GM18519 (cell line): ENCODE results near the gene LPP.
"Not testable (repeated sequence)": the region's sequence is repeated elsewhere in the genome, so short reads cannot be mapped to it uniquely, and the experiment has no call there.

Source experiments
- ATAC-seq: cut with Tn5 transposase; IDR thresholded peaks from one replicate; pipeline ENCODE4 v1.9.1; 2021; ENCODE audit warnings: mild to moderate bottlenecking, moderate library complexity; ENCODE audit not compliant: unreplicated experiment, low FRiP score

Gene LPP

DNA sequence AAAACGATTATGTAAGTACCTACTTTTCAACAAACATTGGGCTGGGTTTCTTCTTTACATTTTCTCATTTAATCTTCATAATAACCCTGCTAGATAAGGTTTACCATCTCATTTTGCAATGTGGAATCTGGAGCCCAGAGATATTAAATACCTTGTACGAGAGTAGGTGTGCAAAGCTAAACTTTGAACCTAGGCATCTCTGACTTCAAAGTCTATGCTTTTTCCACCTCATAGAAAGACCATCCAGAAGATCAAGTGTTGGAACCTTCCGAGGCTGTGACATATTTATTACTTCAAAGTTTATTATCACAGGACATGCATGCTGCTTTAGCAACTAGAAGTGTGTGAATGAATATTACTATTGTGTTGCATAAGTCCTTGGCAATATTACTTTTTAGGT, 520.6 kb downstream of the LPP start:
- ATAC-seq = no peak

GRCh38 chr3:188677344-188677743, 523.4 kb downstream of the LPP start:
- no peak for ATAC-seq

DNA sequence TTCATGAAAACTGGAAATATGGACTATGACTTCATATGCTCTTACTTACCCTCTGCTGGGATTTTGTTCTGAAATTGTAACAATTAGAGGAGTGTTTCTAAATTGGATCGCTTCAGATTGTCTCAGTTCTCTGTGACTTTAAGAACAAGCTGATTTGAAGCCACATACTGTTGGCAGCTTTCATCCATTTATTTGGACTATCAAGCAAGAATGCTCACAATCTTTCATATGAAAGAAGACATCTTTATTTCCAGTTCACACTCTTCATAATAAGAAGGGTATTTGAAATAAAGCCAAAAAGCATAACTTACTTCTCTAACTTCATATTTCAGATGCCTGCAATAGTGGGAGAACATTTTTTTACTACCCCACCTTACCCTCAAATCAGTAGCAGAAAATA, 526.2 kb downstream of the LPP start:
- no peak for ATAC-seq

DNA sequence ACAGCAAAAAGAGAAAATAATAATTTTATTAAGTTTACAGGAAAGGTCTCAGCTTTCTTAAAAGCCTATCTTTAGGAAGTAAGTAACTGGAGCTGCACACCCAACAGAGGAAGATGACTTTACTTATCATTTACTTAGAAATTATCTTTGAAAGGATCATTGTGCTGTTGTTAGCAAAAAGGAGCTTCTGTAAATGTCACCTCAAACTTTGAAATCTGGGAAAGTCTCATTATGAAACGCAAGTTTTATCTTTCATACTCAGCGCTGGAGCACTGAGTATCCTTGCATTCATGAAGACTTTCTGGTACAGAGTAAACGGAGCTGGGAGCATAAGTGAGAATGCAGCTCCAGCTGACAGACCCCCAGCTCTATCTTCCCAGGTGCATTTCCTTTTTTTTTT, 526.6 kb downstream of the LPP start:
- no peak for ATAC-seq

- ATAC-seq = no peak
These were observed 528.4 kb downstream of the LPP start for GRCh38 chr3:188682316-188682715.

DNA sequence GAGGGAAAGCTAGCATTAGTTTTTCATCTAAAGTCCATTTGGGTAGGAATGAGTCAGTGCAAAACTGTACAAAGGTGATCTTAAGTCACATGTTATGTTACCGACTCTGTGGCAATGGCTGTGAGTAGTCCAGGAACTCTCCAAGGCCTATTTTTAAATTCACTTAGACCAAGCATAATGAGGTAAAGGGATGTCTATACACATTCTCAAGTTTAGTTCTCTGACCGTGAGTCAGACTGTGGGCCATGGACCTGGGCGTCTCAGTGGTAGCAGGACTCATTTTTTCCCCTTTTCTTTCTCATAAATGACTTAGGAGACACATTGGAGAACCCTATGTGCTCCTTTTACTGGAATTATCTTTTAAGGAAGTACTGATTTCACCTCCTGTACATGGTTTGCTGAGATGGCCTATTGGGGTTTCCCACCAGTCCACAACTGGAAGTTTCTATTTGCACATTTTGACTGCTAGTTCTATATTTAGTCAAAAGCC, 529.1 kb downstream of the LPP start:
- peak; percentile 49 for ATAC-seq

- ATAC-seq = no peak
These were observed 530.3 kb downstream of the LPP start for GRCh38 chr3:188684276-188684675.

DNA sequence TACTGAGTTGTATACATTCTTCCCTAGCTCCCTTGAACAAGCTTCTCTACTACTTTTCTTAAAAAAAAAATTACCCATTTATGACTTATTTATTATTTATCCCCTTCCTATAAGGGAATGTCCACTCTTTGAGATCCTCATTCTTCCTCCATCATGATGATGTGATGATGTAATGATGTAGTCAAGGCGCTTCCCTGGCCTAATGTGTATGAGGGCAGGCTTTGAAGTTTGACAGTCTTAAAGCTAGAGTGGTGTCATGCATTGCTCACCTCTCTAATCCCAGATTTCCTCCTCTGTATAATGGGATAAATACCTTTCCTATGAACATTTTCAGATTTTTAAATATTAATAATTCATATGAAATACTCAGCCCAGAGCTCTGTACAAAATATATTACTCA, 531.8 kb downstream of the LPP start:
- no peak for ATAC-seq

- ATAC-seq = no peak
These were observed 532.4 kb downstream of the LPP start for GRCh38 chr3:188686324-188686723.

GRCh38 chr3:188687389-188687788, 533.4 kb downstream of the LPP start:
- no peak for ATAC-seq

DNA sequence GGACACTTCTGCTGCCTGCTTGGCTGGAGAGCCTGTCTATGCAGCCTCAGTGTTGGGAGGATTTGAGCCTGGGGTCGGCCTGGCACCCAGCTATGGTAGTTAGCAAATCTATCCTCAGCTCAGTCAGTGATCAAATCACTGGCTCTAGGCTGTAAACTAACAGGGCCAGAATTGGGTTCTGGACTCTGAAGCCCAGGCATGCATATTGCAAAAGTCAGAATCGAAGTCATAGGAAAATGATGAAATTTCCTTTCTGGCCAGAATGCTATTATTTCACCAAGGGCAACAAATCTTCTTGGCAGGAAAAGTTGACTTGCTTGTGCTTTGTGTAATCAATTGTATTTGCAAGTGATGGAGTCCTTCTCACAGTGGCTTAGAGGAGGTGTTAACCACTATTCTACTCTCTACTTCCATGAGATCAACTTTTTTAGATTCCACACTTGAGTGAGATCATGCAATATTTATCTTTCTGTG, 535.2 kb downstream of the LPP start:
- no peak for ATAC-seq

- no peak for ATAC-seq
These were observed 536.1 kb downstream of the LPP start for GRCh38 chr3:188690064-188690463.

DNA sequence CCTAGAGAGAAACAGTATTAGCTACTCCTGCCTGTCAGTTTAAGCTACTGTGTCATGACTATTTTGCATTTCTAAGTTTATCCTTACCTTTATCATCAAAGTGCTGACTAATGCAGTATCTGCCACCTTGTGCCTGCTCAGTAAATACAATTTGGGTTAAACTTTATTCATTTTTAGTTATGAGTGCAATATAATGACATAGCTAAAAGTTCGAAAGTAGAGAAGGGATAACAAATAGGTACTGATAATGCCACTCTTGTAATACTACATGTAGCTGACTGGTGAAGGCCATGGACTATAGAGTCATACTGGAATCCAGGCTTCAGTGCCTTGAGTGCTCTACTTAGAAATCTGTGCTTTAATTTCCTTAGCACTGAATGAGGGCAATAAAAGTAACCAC, 537.0 kb downstream of the LPP start:
- no peak for ATAC-seq

DNA sequence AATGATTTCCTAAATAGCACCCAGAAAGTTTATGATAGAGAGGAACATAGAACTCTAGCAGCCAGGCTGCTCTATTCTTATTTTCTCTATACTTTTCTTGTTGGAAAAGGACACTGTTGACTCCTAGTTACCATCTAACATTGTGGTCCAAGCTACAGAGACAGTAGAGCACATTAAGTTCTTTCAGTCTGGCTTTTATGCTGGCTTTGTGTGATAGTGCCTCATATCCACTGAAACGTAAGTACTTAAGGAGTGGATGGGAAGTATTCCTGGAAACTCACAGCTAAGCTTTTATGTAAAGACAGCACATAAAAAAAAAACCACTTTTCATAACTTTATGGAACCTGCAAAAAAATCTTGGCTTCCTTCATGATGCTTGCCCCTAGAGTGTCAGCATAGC, 537.7 kb downstream of the LPP start:
- no peak for ATAC-seq

GRCh38 chr3:188692700-188693099, 538.7 kb downstream of the LPP start:
- ATAC-seq = no peak

GRCh38 chr3:188693435-188693834, 539.5 kb downstream of the LPP start:
- no peak for ATAC-seq

DNA sequence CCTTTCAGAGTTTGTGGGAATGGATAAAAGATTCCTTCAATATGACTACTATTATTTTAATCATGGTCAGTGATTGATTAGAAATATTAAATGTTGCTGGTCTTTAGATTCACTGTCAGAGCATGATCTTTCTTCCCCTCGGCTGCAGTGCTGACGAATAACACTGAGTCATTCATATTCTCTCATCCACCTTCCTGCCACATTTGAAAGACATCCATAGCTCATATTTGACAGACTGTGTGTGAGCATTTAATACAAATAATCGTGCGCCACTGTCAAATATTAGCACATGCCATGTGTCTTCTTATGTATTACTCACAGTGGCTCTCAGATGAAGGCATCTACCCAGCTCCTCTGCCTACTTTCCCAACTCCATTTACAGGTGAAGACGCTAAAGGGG, 541.3 kb downstream of the LPP start:
- ATAC-seq = no peak

- ATAC-seq = peak; percentile 79
These were observed 543.2 kb downstream of the LPP start for GRCh38 chr3:188697127-188697526.

GRCh38 chr3:188698436-188698835, 544.5 kb downstream of the LPP start:
- no peak for ATAC-seq

- no peak for ATAC-seq
These were observed 546.5 kb downstream of the LPP start for GRCh38 chr3:188700501-188700900.

DNA sequence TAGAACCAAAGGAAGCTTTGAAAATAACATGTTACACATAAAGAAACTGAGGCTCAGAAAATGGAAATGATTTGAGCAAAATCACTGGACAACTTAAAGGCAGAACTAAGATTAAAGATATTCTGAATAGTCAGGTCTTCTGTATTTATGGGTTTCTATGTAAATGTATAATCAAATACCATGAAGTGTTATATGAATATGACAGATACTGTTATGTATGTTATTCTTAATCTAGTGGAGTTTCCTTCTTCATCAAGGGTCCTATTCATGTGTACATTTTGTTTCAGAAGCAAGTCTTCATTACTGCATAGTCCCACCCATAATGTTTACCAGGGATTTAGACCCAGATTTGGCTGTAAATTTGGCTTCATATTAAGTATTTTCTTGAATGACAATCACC, 547.0 kb downstream of the LPP start:
- no peak for ATAC-seq

DNA sequence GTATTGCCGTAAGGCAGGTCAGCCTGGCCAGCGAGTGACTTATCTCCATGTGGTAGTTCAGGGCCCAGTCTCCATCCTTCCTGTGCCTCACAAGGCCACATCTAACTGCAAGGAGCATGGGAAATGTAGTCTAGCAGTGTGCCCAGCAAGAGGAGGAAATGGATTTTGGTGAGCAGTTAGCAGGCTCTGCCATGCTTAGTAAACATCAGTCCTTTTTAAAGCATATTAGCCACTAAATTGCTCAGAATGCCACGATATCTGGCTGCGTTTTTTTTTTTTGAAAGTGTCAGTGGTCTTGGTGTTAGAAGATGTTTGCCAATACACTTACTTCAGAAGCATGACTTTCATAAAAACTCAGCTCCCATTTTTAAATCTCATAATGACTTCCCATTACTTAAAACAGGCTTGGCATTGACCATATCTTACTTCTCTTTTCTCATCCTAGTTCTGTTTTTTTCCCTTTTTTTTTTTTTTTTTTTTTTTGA, 547.6 kb downstream of the LPP start:
- ATAC-seq = no peak

DNA sequence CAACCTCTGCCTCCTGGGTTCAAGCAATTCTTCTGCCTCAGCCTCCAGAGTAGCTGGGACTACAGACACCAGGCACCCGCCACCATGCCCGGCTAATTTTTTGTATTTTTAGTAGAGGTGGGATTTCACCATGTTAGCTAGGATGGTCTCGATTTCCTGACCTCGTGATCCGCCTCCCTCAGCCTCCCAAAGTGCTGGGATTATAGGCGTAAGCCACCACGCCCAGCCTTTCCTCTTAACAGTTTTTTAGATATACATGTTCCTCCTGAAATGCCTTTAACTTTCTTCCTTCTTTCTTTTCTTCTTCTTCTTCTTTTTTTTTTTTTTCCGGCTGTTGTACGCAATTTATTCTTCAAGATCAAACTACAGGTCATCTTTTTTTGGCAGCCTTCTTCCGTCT, 548.1 kb downstream of the LPP start:
- not testable (repeated sequence) for ATAC-seq
